CD14-positive monocyte (primary cell): ENCODE data around the gene ARHGEF10L. TPM values are rescaled to one million over a fixed set of nuclear protein-coding genes. Genes with fewer than 3 reads are reported as not detected.

Experiments used
- DNase-seq, 3 donors: peaks; one replicate each; pipeline ENCODE4 v3.0.0-alpha.2; 2011 to 2022
- H2AFZ ChIP-seq: 2 replicates; pipeline ENCODE4 v1.6.0; 2012; ENCODE audit warnings: mild to moderate bottlenecking, low read depth, low read length, inconsistent platforms; ENCODE audit not compliant: insufficient read depth, poor library complexity, severe bottlenecking
- H3K27ac ChIP-seq, 2 donors: 1 replicate in 1 of 2; 2 replicates in 1 of 2; pipeline ENCODE4 v1.5.1; 2012 to 2013; ENCODE audit warnings: low read length in 2 of 2, control low read depth in 1 of 2, inconsistent platforms in 1 of 2, low read depth in 1 of 2, mild to moderate bottlenecking in 1 of 2
- H3K27me3 ChIP-seq, 2 donors: one replicate each; pipeline versions ENCODE4 v1.6.0 to v1.6.1; 2011 to 2013; ENCODE audit warnings: low read length in 2 of 2; ENCODE audit not compliant: control insufficient read depth in 2 of 2, insufficient read depth in 2 of 2
- H3K36me3 ChIP-seq, 2 donors: replicated peaks in 1 of 2; 1 replicate in 1 of 2; 2 replicates in 1 of 2; pipeline versions ENCODE4 v1.5.1 to v1.6.1; 2012 to 2013; ENCODE audit warnings: low read length in 2 of 2, control low read depth in 1 of 2, inconsistent platforms in 1 of 2, mild to moderate bottlenecking in 1 of 2; ENCODE audit not compliant: insufficient read depth in 2 of 2, control insufficient read depth in 1 of 2
- H3K4me1 ChIP-seq, 2 donors: 1 replicate in 1 of 2; 2 replicates in 1 of 2; pipeline versions ENCODE4 v1.5.1 to v1.6.1; 2012 to 2013; ENCODE audit warnings: low read length in 2 of 2, control low read depth in 1 of 2, inconsistent platforms in 1 of 2, mild to moderate bottlenecking in 1 of 2, moderate library complexity in 1 of 2; ENCODE audit not compliant: insufficient read depth in 2 of 2, control insufficient read depth in 1 of 2
- H3K4me2 ChIP-seq: replicated peaks from 2 replicates; pipeline ENCODE3; 2012; ENCODE audit warnings: low read length, moderate library complexity, mild to moderate bottlenecking; ENCODE audit not compliant: poor library complexity, severe bottlenecking; ENCODE audit errors: extremely low read depth
- H3K4me3 ChIP-seq, 3 experiments: fragments of 200-600 bp in 1 of 3; sonication (generic) in 1 of 3; replicated peaks in 1 of 3; 1 replicate in 2 of 3; 2 replicates in 1 of 3; pipeline ENCODE4 v1.5.1; 2011 to 2013; ENCODE audit warnings: low read length in 3 of 3, mild to moderate bottlenecking in 3 of 3, control low read depth in 2 of 3, low read depth in 2 of 3, inconsistent platforms in 1 of 3, moderate library complexity in 1 of 3
- H3K79me2 ChIP-seq: 2 replicates; pipeline ENCODE4 v1.6.0; 2012; ENCODE audit warnings: mild to moderate bottlenecking, control low read depth, inconsistent platforms, low read length, moderate library complexity; ENCODE audit not compliant: insufficient read depth
- H3K9ac ChIP-seq: 2 replicates; pipeline ENCODE4 v1.6.0; 2017; ENCODE audit warnings: low read length, mild to moderate bottlenecking; ENCODE audit not compliant: insufficient read depth, poor library complexity, severe bottlenecking
- H3K9me3 ChIP-seq, 2 donors: replicated peaks in 1 of 2; 1 replicate in 1 of 2; 2 replicates in 1 of 2; pipeline versions ENCODE4 v1.5.1 to v1.6.1; 2012 to 2013; ENCODE audit warnings: low read length in 2 of 2, control low read depth in 1 of 2; ENCODE audit not compliant: control insufficient read depth in 1 of 2, insufficient read depth in 1 of 2
- H4K20me1 ChIP-seq: 2 replicates; pipeline ENCODE4 v1.6.0; 2012; ENCODE audit warnings: mild to moderate bottlenecking, low read length, control low read depth, moderate library complexity; ENCODE audit not compliant: insufficient read depth
- H3K27ac Mint-ChIP-seq, 7 donors: one replicate each; pipeline ENCODE4 v1.8.0; 2020; ENCODE audit warnings: mild to moderate bottlenecking in 7 of 7, mixed read lengths in 7 of 7, moderate library complexity in 6 of 7, inconsistent platforms in 2 of 7
- H3K27me3 Mint-ChIP-seq, 3 donors: one replicate each; pipeline ENCODE4 v1.8.0; 2021 to 2022; ENCODE audit warnings: low read depth in 3 of 3, mild to moderate bottlenecking in 3 of 3, mixed read lengths in 3 of 3, moderate library complexity in 3 of 3, inconsistent platforms in 1 of 3
- H3K36me3 Mint-ChIP-seq, 2 donors: one replicate each; pipeline ENCODE4 v1.8.0; 2020; ENCODE audit warnings: mixed read lengths in 2 of 2, inconsistent platforms in 1 of 2, mild to moderate bottlenecking in 1 of 2
- H3K4me1 Mint-ChIP-seq: one replicate; pipeline ENCODE4 v1.8.0; 2020; ENCODE audit warnings: mild to moderate bottlenecking, mixed read lengths
- H3K4me3 Mint-ChIP-seq, 2 donors: one replicate each; pipeline ENCODE4 v1.8.0; 2020; ENCODE audit warnings: mild to moderate bottlenecking in 2 of 2, mixed read lengths in 2 of 2, moderate library complexity in 1 of 2
- H3K9me3 Mint-ChIP-seq, 7 donors: one replicate each; pipeline ENCODE4 v1.8.0; 2020 to 2022; ENCODE audit warnings: mixed read lengths in 7 of 7, mild to moderate bottlenecking in 6 of 7, moderate library complexity in 6 of 7, inconsistent platforms in 2 of 7
- CTCF ChIP-seq: fragments of 200-600 bp; IDR thresholded peaks from one replicate; pipeline ENCODE4 v1.8.0; 2022; ENCODE audit warnings: antibody characterized with exemption, mild to moderate bottlenecking
- WGBS: methylation state at CpG from one replicate; pipeline ENCODE4 v1.1.5; 2013; ENCODE audit warnings: missing lambda C conversion rate; ENCODE audit not compliant: insufficient coverage; 5-methylcytosine and 5-hydroxymethylcytosine counted together
- intact Hi-C, 2 donors: fragments of 100-400 bp; cut with micrococcal nuclease; formaldehyde crosslinking; loops; one replicate each; pipeline versions ENCODE4 v1.15.0 to v1.15.1; 2023
- polyA plus RNA-seq, 3 donors: library from polyadenylated mRNA; depleted of rRNA in 1 of 3; unstranded in 2 of 3; stranded (reverse) in 1 of 3; fragments of 300-500 nt in 2 of 3; fragments of >200 nt in 1 of 3; fragmentation: Illumina TruSeq in 2 of 3; gene quantifications; 1 replicate in 2 of 3; 2 replicates in 1 of 3; pipeline ENCODE4 v1.2.3, GENCODE V29; 2012 to 2021

ARHGEF10L gene
- polyA plus RNA-seq, 3 donors: 20.7 to 95.7 (median 23.7) TPM

DNA sequence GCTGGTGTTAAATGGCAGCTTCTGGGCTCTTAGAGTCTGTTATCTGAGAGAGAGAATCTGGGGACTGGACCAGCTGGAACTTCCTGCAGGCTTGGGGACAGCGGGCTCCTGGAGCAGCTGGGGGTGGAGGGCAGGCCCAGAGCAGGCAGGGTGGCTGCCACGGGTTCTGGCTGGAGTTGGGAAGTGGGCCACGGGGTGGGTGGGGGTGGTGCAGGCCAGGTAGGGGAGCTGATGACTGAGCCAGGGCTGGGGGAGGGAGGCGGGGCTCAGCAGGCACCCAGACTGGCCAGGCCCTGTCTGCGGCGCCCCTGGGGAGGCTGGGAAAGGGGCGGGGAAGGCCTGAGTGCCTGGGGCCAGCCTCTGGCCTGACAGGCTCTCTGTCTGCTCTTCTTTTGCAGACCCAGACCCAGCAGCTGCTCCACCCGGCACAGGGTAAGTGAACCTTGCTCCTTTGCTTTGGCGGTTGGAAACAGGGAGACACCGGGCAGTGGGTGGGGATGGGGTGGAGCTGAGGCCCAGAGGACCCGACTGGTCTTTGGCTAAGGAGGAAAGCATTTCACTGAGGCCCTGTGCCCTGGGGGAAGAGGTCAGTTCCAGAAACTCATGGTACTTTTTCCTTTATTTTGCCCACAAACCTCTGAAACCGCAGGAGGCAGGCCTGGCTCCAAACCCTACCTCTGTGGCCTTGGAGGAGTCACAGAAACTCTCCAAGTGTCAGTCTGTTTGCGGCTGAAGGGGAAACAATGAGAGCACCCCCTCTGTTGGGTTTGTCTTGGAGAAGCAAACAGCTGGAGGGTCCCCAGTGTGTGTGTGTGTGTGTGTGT, 48.8 kb downstream of the ARHGEF10L start:
- Histone ChIP-seq H3K4me2 (no peak overlapping the region), H2AFZ (no peak overlapping the region), H3K27me3 (no peaks in the 10 kb centered on the region), H3K4me3 (no peak overlapping the region), H3K79me2 (no peaks in the 10 kb centered on the region), H3K9ac (no peak overlapping the region), H3K36me3 (no peaks in the 10 kb centered on the region), H3K9me3 (no peaks in the 10 kb centered on the region), H3K27ac (no peak overlapping the region), H4K20me1 (no peaks in the 10 kb centered on the region), H3K4me1 (peaks cover 21 to 22% of the 10 kb centered on the region in 2 donors)
- intact Hi-C loops: no loop called here
- no peaks in the 10 kb centered on the region for H3K9me3 Mint-ChIP-seq
- TF ChIP-seq CTCF: no peak
- no peak overlapping the region for H3K4me3 Mint-ChIP-seq
- no peak for DNase-seq
- no peak overlapping the region for H3K27ac Mint-ChIP-seq
- peaks cover 6 to 10% (median 6%) of the 10 kb centered on the region in 3 donors for H3K27me3 Mint-ChIP-seq
- WGBS: 52% methylated on average over 6 of the region's 13 CpGs
- peaks cover 32% of the 10 kb centered on the region for H3K4me1 Mint-ChIP-seq
- peaks cover 7 to 12% of the 10 kb centered on the region in 2 donors for H3K36me3 Mint-ChIP-seq

- H3K36me3 ChIP-seq: no peaks in the 10 kb centered on the region
- Mint-ChIP-seq H3K27ac (no peak overlapping the region), H3K36me3 (peaks cover 7 to 8% of the 10 kb centered on the region in 2 donors), H3K9me3 (no peaks in the 10 kb centered on the region), H3K4me3 (no peak overlapping the region), H3K27me3 (peaks cover 4 to 11% (median 7%) of the 10 kb centered on the region in 3 donors), H3K4me1 (peaks cover 40% of the 10 kb centered on the region)
- H4K20me1 ChIP-seq: no peaks in the 10 kb centered on the region
- no peak overlapping the region for H3K9ac ChIP-seq
- no peak overlapping the region for H3K4me3 ChIP-seq
- no peaks in the 10 kb centered on the region for H3K27me3 ChIP-seq
- 58% methylated on average over 6 of the region's 7 CpGs for WGBS
- no peaks in the 10 kb centered on the region for H3K79me2 ChIP-seq
- no peak overlapping the region for H2AFZ ChIP-seq
- no peak for DNase-seq
- no peak for TF ChIP-seq CTCF
- intact Hi-C loops: no loop called here
- H3K9me3 ChIP-seq: no peaks in the 10 kb centered on the region
- peaks cover 17 to 19% of the 10 kb centered on the region in 2 donors for H3K4me1 ChIP-seq
- H3K4me2 ChIP-seq: no peak overlapping the region
- no peak overlapping the region for H3K27ac ChIP-seq
Observed at GRCh38 chr1:17591814-17592430, 52.4 kb downstream of the ARHGEF10L start.
